Esophagus squamous epithelium (tissue), 5 donors: ENCODE results near the gene IL20RB. TPM values are rescaled to one million over a fixed set of nuclear protein-coding genes. Genes with fewer than 3 reads are reported as not detected.

Experiments used
- DNase-seq: peaks from one replicate; lab custom pipeline; 2025; lab: John Stamatoyannopoulos, UW
- H3K27ac ChIP-seq, 4 donors: fragments of 200-600 bp; sonication (generic); one replicate each; pipeline ENCODE4 v1.5.1; 2016 to 2019; ENCODE audit warnings: mild to moderate bottlenecking in 1 of 4
- H3K27me3 ChIP-seq, 4 donors: fragments of 200-600 bp; sonication (generic); 1 replicate in 3 of 4; 2 replicates in 1 of 4; pipeline versions ENCODE4 v1.5.1 to v1.6.0; 2017 to 2021; ENCODE audit warnings: antibody characterized with exemption in 1 of 4
- H3K36me3 ChIP-seq, 3 donors: fragments of 200-600 bp; sonication (generic); one replicate each; pipeline ENCODE4 v1.5.1; 2016 to 2019
- H3K4me1 ChIP-seq, 3 donors: fragments of 200-600 bp; sonication (generic); one replicate each; pipeline ENCODE4 v1.5.1; 2017 to 2019
- H3K4me3 ChIP-seq, 4 donors: fragments of 200-600 bp; sonication (generic); 1 replicate in 3 of 4; 2 replicates in 1 of 4; pipeline ENCODE4 v1.5.1; 2016 to 2019; ENCODE audit warnings: mild to moderate bottlenecking in 2 of 4, moderate library complexity in 1 of 4
- H3K9me3 ChIP-seq, 3 donors: fragments of 200-600 bp; sonication (generic); one replicate each; pipeline ENCODE4 v1.5.1; 2016 to 2019
- CTCF ChIP-seq, 6 experiments: fragments of 450-650 bp in 4 of 6; fragments of 200-600 bp in 2 of 6; sonication (generic) in 2 of 6; IDR thresholded peaks; one replicate each; pipeline ENCODE4 v1.5.1; 2016 to 2019; ENCODE audit warnings: antibody characterized with exemption in 6 of 6, mild to moderate bottlenecking in 4 of 6, moderate library complexity in 4 of 6
- POLR2A ChIP-seq, 4 donors: fragments of 450-650 bp; IDR thresholded peaks; one replicate each; pipeline ENCODE4 v1.6.1; 2017; ENCODE audit warnings: antibody characterized with exemption in 4 of 4, mild to moderate bottlenecking in 4 of 4, moderate library complexity in 3 of 4
- WGBS, 2 donors: methylation state at CpG; one replicate each; pipeline ENCODE4 v1.1.5; 2018; 5-methylcytosine and 5-hydroxymethylcytosine counted together
- intact Hi-C: fragments of 100-400 bp; cut with DNase I; formaldehyde crosslinking; loops from one replicate; pipeline ENCODE4 v1.15.0; 2022
- total RNA-seq, 4 donors: library from RNA; depleted of rRNA; stranded (reverse); fragments of >200 nt; gene quantifications; one replicate each; pipeline ENCODE4 v1.1.0, GENCODE V29; 2016
- donor health status: DM: yes; HTN: yes; CAD: no.

Gene IL20RB
- total RNA-seq, 4 donors from 2014 or later, result 95.1 to 112 (median 105) TPM

GRCh38 chr3:136942803-136943202 is 15.0 kb upstream of the IL20RB start:
- DNase-seq, result no peak
- intact Hi-C loops, result no loop called here
- Histone ChIP-seq H3K27ac (peak overlapping the region in 1 of 4 donors; percentile 8), H3K36me3 (peaks cover 0 to 22% (median 0%) of the 10 kb centered on the region in 3 donors), H3K4me1 (peaks cover 15 to 79% (median 54%) of the 10 kb centered on the region in 3 donors), H3K9me3 (no peaks in the 10 kb centered on the region), H3K4me3 (no peak overlapping the region), H3K27me3 (no peaks in the 10 kb centered on the region)
- WGBS, 2 donors, result 57 to 77% methylated on average over 1 of the region's 1 CpG
- no peak for TF ChIP-seq POLR2A (IDR thresholded peaks at IDR 0.05)
- no peak for TF ChIP-seq CTCF (IDR thresholded peaks at IDR 0.05)

DNA sequence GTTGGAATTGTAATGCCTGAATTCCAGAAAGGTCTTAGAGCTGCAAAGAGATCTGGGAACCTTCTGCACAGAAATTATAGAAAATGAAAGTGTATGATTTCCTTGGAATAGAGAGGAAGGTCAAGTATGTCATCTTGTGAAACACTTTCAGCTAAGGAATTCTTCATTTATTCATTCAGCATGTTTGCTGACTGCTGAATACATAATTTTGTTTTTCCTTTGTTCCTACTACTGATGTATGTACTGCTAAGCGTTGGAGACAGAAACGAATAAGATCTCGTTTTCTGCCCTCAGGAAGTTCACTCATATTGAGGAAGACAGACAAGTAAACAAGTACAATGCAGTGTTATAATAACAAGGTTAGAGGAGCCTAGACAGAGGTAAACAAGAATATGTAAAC is 14.3 kb upstream of the IL20RB start:
- Histone ChIP-seq H3K4me3 (peak overlapping the region in 1 of 4 donors; percentile 5), H3K36me3 (peaks cover 0 to 26% (median 0%) of the 10 kb centered on the region in 3 donors), H3K27me3 (no peaks in the 10 kb centered on the region), H3K9me3 (no peaks in the 10 kb centered on the region), H3K4me1 (peaks cover 13 to 79% (median 50%) of the 10 kb centered on the region in 3 donors), H3K27ac (peak overlapping the region in 1 of 4 donors; percentile 38)
- intact Hi-C loops, result no loop called here
- TF ChIP-seq POLR2A (IDR thresholded peaks at IDR 0.05), result no peak
- no peak for TF ChIP-seq CTCF (IDR thresholded peaks at IDR 0.05)
- DNase-seq, result no peak
- WGBS, 2 donors, result 29 to 62% methylated on average over 3 of the region's 3 CpGs

GRCh38 chr3:136946978-136947377 is 10.8 kb upstream of the IL20RB start:
- intact Hi-C loops, result no loop called here
- Histone ChIP-seq H3K9me3 (no peaks in the 10 kb centered on the region), H3K27me3 (no peaks in the 10 kb centered on the region), H3K4me1 (peaks cover 8 to 82% (median 19%) of the 10 kb centered on the region in 3 donors), H3K4me3 (no peak overlapping the region), H3K36me3 (peaks cover 0 to 25% (median 0%) of the 10 kb centered on the region in 3 donors), H3K27ac (peak overlapping the region in 2 of 4 donors; percentile 33 to 44)
- TF ChIP-seq CTCF (IDR thresholded peaks at IDR 0.05), result no peak
- TF ChIP-seq POLR2A (IDR thresholded peaks at IDR 0.05), result no peak
- DNase-seq, result no peak
- WGBS, 2 donors, result 50 to 55% methylated on average over 1 of the region's 1 CpG

GRCh38 chr3:136947477-136947876 is 10.3 kb upstream of the IL20RB start:
- H3K27ac ChIP-seq, result peak overlapping the region in 2 of 4 donors; percentile 33 to 44
- 43 to 48% methylated on average over 2 of the region's 2 CpGs for WGBS, 2 donors
- H3K4me3 ChIP-seq, result no peak overlapping the region
- peaks cover 0 to 25% (median 0%) of the 10 kb centered on the region in 3 donors for H3K36me3 ChIP-seq
- intact Hi-C loops, result no loop called here
- no peak for DNase-seq
- no peaks in the 10 kb centered on the region for H3K27me3 ChIP-seq
- TF ChIP-seq POLR2A (IDR thresholded peaks at IDR 0.05), result no peak
- TF ChIP-seq CTCF (IDR thresholded peaks at IDR 0.05), result no peak
- no peaks in the 10 kb centered on the region for H3K9me3 ChIP-seq
- H3K4me1 ChIP-seq, result peaks cover 6 to 82% (median 16%) of the 10 kb centered on the region in 3 donors

DNA sequence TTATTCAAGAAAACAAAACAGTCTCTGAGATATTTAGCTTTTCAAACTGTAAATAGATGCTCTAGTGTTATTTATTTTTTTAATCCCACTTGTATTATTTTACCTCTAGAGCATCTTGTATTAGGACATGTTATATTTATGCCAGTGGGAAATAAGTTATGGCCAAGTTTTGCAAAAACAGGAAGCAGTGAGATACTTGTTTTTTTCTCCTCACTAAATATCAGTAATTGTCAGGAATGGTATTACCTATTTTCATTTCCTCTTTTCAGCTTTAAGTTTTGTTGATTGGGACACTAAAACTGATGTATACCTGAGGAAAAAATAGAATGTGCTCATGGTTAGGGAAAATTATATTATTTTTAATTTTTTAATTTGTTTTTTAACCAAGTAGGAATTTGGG is 8.6 kb upstream of the IL20RB start:
- DNase-seq, result no peak
- H3K27me3 ChIP-seq, result no peaks in the 10 kb centered on the region
- intact Hi-C loops, result no loop called here
- peaks cover 0 to 25% (median 0%) of the 10 kb centered on the region in 3 donors for H3K36me3 ChIP-seq
- H3K27ac ChIP-seq, result peak overlapping the region in 1 of 4 donors; percentile 28
- H3K4me3 ChIP-seq, result no peak overlapping the region
- H3K4me1 ChIP-seq, result peaks cover 0 to 79% (median 2%) of the 10 kb centered on the region in 3 donors
- no peaks in the 10 kb centered on the region for H3K9me3 ChIP-seq
- TF ChIP-seq POLR2A (IDR thresholded peaks at IDR 0.05) (no peak), CTCF (IDR thresholded peaks at IDR 0.05) (no peak)
